ENCODE data around the gene PDE4D. TPM values are rescaled to one million over a fixed set of nuclear protein-coding genes. Genes with fewer than 3 reads are reported as not detected.

Gene PDE4D
- total RNA-seq, 1 experiment from 2014 or later = 2.4 TPM

DNA sequence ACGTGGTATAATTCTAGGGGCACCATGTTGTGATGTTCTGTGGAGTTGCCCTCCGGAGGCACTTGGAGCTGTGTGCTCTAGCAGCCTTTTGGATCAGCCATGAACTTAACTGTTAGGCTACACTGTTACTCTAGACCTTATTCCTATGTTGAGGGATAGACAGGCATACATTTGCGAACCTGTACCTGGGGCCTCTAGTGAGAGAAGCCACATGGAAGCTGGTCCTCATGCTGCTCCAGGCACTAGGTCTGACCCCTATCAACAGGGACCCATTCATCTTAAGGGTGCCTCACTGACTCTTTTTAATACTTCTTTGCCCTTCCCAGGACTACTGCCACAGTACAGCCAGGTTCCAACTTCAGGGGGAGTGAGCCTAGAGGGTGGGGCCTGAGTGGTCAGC lies 715.9 kb downstream of the PDE4D start:
- in situ Hi-C loops (cut with HindIII; ENCODE audit: low pct_unique_long_range_greater_than_20kb, low sequenced_read_pairs) (no loop called here), intact Hi-C loops (cut with micrococcal nuclease; ENCODE audit: unreplicated experiment) (loop anchor here (10.0 kb wide), 1 partner anchor 143 kb away; no protein-coding TSS in a partner anchor)
- H3K4me3 ChIP-seq (ENCODE audit: low read depth in 2 of 2, low read length in 2 of 2) = no peak overlapping the region
- no peak for TF ChIP-seq SIN3A (IDR thresholded peaks at IDR 0.05; ENCODE audit: borderline replicate concordance, insufficient read depth, low read depth, low read length)
- TF ChIP-seq, protein P1, sequence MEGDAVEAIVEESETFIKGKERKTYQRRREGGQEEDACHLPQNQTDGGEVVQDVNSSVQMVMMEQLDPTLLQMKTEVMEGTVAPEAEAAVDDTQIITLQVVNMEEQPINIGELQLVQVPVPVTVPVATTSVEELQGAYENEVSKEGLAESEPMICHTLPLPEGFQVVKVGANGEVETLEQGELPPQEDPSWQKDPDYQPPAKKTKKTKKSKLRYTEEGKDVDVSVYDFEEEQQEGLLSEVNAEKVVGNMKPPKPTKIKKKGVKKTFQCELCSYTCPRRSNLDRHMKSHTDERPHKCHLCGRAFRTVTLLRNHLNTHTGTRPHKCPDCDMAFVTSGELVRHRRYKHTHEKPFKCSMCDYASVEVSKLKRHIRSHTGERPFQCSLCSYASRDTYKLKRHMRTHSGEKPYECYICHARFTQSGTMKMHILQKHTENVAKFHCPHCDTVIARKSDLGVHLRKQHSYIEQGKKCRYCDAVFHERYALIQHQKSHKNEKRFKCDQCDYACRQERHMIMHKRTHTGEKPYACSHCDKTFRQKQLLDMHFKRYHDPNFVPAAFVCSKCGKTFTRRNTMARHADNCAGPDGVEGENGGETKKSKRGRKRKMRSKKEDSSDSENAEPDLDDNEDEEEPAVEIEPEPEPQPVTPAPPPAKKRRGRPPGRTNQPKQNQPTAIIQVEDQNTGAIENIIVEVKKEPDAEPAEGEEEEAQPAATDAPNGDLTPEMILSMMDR (IDR thresholded peaks at IDR 0.05) = no peak
- CTCF ChIA-PET = no interaction called here
- no peak for ATAC-seq
- H3K9me3 ChIP-seq (ENCODE audit: control insufficient read depth, insufficient read depth, low read depth, low read length) = no peaks in the 10 kb centered on the region
- H3K36me3 ChIP-seq (ENCODE audit: control insufficient read depth, insufficient read depth, low read length) = no peaks in the 10 kb centered on the region
- no peaks in the 10 kb centered on the region for H3K4me1 ChIP-seq (ENCODE audit: control insufficient read depth, insufficient read depth, low read length)
- H3K27ac ChIP-seq (ENCODE audit: low read length) = no peak overlapping the region
- DNase-seq (ENCODE audit: low read depth, low spot score) = no peak
- BruUV-seq (replicated peaks) = no TSS peak
- POLR2A ChIA-PET = no interaction called here
- H3K27me3 ChIP-seq (ENCODE audit: control insufficient read depth, insufficient read depth, low read length) = no peaks in the 10 kb centered on the region

DNA sequence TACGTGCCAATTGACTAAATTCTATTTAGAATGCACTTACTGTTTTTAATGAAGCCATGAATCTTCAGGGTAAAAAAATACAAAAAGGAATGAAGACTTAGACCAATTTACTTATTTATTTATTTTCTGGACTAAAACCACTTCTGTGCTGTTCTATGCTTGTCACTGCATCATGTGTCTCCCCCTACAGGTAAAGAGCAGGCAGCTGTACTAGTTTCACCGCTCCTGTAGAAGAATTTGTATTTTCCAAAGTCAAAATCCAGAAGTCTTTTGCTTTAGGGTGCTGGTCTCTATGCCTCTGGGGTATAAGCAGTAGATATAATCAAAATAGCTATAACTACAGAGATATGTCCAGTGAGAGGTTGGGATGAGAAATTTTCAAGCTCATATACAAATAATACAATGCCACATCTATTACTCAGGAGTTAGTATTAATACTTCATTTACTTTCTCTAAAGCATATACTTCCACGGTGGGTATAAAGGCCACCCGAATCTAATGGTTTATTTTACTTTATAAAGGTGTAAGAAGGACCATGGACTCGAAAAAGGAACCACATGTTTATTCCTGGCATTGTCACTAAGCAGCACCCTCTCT lies 719.2 kb downstream of the PDE4D start:
- no TSS peak for BruUV-seq (replicated peaks)
- TF ChIP-seq, protein P1 (IDR thresholded peaks at IDR 0.05) = peak; percentile 75; the same call in 1 of the 2 replicates
- TF ChIP-seq POLR2AphosphoS5 (IDR thresholded peaks at IDR 0.05; ENCODE audit: low read depth, low read length) = no peak
- Histone ChIP-seq H3K4me1 (ENCODE audit: control insufficient read depth, insufficient read depth, low read length) (no peaks in the 10 kb centered on the region), H3K36me3 (ENCODE audit: control insufficient read depth, insufficient read depth, low read length) (no peaks in the 10 kb centered on the region), H3K27ac (ENCODE audit: low read length) (no peak overlapping the region), H3K9me3 (ENCODE audit: control insufficient read depth, insufficient read depth, low read depth, low read length) (no peaks in the 10 kb centered on the region), H3K27me3 (ENCODE audit: control insufficient read depth, insufficient read depth, low read length) (no peaks in the 10 kb centered on the region), H3K4me3 (ENCODE audit: low read depth in 2 of 2, low read length in 2 of 2) (no peak overlapping the region)
- intact Hi-C loops (cut with micrococcal nuclease; ENCODE audit: unreplicated experiment) (loop anchor here (5.0 to 10.0 kb wide), 2 partner anchors 140 to 287 kb away; no protein-coding TSS in a partner anchor), in situ Hi-C loops (cut with HindIII; ENCODE audit: low pct_unique_long_range_greater_than_20kb, low sequenced_read_pairs) (no loop called here)
- ATAC-seq (peak; percentile 90), DNase-seq (ENCODE audit: low read depth, low spot score) (no peak)
- ChIA-PET CTCF (interaction anchor here (1.1 kb wide), 1 partner anchor 13 kb away, joined by 5 read pairs; no protein-coding TSS in a partner anchor), POLR2A (no interaction called here)

DNA sequence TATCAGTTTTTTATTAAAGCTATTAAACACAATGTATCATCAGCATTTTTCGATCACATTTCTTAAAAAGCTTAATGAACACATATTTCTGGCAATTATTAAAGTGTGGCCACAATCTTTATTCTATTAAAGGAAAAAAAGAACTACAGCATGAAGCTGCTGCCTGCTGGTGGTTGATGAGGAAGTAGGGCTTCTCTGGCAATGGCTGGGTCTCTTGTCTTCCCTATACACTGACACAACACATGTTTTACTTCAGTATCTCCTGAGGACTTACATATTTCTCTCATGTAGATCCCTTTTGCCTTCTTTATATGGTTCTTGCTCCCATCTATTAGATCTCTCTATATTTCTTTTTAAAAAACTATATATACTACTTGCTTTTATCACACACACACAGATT lies 719.9 kb downstream of the PDE4D start:
- no TSS peak for BruUV-seq (replicated peaks)
- ATAC-seq (no peak), DNase-seq (ENCODE audit: low read depth, low spot score) (no peak)
- ChIA-PET CTCF (interaction anchor here (1.1 kb wide), 1 partner anchor 14 kb away, joined by 5 read pairs; no protein-coding TSS in a partner anchor), POLR2A (interaction anchor here (0.6 kb wide), 1 partner anchor 78 kb away, joined by 3 read pairs; no protein-coding TSS in a partner anchor)
- in situ Hi-C loops (cut with HindIII; ENCODE audit: low pct_unique_long_range_greater_than_20kb, low sequenced_read_pairs) = no loop called here
- TF ChIP-seq SIN3A (IDR thresholded peaks at IDR 0.05; ENCODE audit: borderline replicate concordance, insufficient read depth, low read depth, low read length) (no peak), POLR2AphosphoS5 (IDR thresholded peaks at IDR 0.05; ENCODE audit: low read depth, low read length) (no peak), TCF7L2 (IDR thresholded peaks at IDR 0.05; ENCODE audit: low read depth, low read length) (no peak)
- TF ChIP-seq, protein P1 (IDR thresholded peaks at IDR 0.05) = no peak
- TF ChIP-seq, protein P2, sequence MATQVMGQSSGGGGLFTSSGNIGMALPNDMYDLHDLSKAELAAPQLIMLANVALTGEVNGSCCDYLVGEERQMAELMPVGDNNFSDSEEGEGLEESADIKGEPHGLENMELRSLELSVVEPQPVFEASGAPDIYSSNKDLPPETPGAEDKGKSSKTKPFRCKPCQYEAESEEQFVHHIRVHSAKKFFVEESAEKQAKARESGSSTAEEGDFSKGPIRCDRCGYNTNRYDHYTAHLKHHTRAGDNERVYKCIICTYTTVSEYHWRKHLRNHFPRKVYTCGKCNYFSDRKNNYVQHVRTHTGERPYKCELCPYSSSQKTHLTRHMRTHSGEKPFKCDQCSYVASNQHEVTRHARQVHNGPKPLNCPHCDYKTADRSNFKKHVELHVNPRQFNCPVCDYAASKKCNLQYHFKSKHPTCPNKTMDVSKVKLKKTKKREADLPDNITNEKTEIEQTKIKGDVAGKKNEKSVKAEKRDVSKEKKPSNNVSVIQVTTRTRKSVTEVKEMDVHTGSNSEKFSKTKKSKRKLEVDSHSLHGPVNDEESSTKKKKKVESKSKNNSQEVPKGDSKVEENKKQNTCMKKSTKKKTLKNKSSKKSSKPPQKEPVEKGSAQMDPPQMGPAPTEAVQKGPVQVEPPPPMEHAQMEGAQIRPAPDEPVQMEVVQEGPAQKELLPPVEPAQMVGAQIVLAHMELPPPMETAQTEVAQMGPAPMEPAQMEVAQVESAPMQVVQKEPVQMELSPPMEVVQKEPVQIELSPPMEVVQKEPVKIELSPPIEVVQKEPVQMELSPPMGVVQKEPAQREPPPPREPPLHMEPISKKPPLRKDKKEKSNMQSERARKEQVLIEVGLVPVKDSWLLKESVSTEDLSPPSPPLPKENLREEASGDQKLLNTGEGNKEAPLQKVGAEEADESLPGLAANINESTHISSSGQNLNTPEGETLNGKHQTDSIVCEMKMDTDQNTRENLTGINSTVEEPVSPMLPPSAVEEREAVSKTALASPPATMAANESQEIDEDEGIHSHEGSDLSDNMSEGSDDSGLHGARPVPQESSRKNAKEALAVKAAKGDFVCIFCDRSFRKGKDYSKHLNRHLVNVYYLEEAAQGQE (IDR thresholded peaks at IDR 0.05; ENCODE audit: insufficient read depth in 1 of 2, low read depth in 2 of 2, low read length in 1 of 2) = no peak
- Histone ChIP-seq H3K36me3 (ENCODE audit: control insufficient read depth, insufficient read depth, low read length) (no peaks in the 10 kb centered on the region), H3K27ac (ENCODE audit: low read length) (no peak overlapping the region), H3K4me3 (ENCODE audit: low read depth in 2 of 2, low read length in 2 of 2) (no peak overlapping the region), H3K9me3 (ENCODE audit: control insufficient read depth, insufficient read depth, low read depth, low read length) (no peaks in the 10 kb centered on the region), H3K4me1 (ENCODE audit: control insufficient read depth, insufficient read depth, low read length) (no peaks in the 10 kb centered on the region), H3K27me3 (ENCODE audit: control insufficient read depth, insufficient read depth, low read length) (no peaks in the 10 kb centered on the region)
- intact Hi-C loops (cut with micrococcal nuclease; ENCODE audit: unreplicated experiment) = loop anchor here (5.0 to 10.0 kb wide), 2 partner anchors 139 to 286 kb away; no protein-coding TSS in a partner anchor
